ENCODE results near the gene NACC2.

The NACC2 gene

DNA sequence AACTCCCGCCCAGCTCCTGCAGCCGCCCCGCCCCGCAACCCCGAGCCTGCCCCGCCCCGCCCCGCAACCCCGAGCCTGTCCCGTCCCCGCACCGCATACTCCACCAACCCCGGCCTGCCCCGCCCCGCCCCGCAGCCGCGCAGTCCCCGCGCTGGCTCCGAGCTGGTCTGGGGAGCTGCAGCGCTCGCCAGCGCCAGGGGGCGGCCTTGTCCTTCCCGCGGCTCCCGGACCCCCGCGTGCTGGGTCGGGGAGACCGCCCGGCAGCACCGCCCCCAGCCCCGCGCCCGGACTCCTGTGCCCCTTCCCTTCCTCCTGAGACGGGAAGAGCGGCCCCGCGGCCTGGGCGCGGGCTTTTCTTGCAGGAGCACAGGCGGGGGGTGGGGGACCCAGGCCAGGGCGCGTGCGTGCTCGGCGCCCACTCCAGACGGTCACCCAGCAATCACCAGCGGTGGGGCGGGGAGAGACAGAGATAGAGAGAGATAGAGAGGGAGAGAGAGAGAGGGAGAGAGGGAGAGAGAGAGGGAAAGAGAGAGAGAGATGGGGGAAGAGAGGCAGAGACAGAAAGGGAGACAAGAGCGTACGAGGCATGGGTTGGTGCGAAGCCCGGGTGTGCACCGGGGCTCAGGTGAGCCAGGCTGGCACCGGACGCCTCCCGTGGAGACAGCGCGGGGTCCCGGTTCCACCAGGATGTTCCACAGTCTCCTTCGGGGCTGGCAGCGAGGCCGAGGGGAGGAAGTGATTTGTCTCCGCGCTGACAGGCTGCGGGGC, 38.3 kb upstream of the NACC2 start:
- H3K79me2 ChIP-seq, result no peaks in the 10 kb centered on the region
- H3K4me1 ChIP-seq, result no peaks in the 10 kb centered on the region
- H3K36me3 ChIP-seq (ENCODE audit: control insufficient read depth, insufficient read depth, low read length), result no peaks in the 10 kb centered on the region
- TF ChIP-seq, protein P1, sequence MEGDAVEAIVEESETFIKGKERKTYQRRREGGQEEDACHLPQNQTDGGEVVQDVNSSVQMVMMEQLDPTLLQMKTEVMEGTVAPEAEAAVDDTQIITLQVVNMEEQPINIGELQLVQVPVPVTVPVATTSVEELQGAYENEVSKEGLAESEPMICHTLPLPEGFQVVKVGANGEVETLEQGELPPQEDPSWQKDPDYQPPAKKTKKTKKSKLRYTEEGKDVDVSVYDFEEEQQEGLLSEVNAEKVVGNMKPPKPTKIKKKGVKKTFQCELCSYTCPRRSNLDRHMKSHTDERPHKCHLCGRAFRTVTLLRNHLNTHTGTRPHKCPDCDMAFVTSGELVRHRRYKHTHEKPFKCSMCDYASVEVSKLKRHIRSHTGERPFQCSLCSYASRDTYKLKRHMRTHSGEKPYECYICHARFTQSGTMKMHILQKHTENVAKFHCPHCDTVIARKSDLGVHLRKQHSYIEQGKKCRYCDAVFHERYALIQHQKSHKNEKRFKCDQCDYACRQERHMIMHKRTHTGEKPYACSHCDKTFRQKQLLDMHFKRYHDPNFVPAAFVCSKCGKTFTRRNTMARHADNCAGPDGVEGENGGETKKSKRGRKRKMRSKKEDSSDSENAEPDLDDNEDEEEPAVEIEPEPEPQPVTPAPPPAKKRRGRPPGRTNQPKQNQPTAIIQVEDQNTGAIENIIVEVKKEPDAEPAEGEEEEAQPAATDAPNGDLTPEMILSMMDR (IDR thresholded peaks at IDR 0.05), result peak; percentile 21
- H2AFZ ChIP-seq, result no peak overlapping the region
- H3K9me3 ChIP-seq (ENCODE audit: control insufficient read depth, low read length), result no peaks in the 10 kb centered on the region
- H3K27me3 ChIP-seq (ENCODE audit: control insufficient read depth, insufficient read depth, low read length), result peaks cover 4% of the 10 kb centered on the region
- H3K27ac ChIP-seq, result no peak overlapping the region
- peak overlapping the region; percentile 65 for H3K4me2 ChIP-seq (ENCODE audit: low read length)
- H3K4me3 ChIP-seq (ENCODE audit: low read depth, low read length), result no peak overlapping the region
- H3K9ac ChIP-seq, result no peak overlapping the region

DNA sequence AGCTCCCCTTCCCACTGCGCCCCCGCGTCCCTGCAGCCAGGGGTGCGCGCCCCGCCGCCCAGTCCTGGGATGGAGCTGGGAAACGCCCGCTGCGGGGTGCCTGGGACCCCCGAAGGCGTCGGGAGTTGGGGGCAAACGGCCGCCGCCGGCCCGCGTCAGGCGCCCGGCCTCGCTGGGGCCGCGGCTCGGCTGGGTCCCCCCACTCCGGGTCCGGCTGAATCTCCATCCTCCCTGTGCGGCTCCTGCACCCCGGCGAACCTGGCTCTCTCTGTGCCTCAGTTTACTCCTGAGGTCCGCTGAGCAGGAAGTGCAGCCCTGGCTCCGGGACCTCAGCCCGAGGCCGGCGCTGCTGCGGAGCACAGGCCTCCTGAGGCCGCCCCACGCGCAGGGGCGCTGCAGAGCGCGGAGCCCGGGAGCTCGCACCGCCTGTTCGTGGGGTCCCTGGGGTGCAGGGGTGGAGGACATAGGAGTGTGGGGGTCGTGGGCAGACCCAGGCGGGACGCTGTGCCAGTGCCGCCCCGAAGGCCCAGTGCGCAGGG, 37.5 kb upstream of the NACC2 start:
- Histone ChIP-seq H3K27ac (no peak overlapping the region), H3K36me3 (ENCODE audit: control insufficient read depth, insufficient read depth, low read length) (no peaks in the 10 kb centered on the region), H3K27me3 (ENCODE audit: control insufficient read depth, insufficient read depth, low read length) (peaks cover 4% of the 10 kb centered on the region), H3K79me2 (no peaks in the 10 kb centered on the region), H3K9ac (no peak overlapping the region), H3K4me2 (ENCODE audit: low read length) (no peak overlapping the region), H3K9me3 (ENCODE audit: control insufficient read depth, low read length) (no peaks in the 10 kb centered on the region), H3K4me3 (ENCODE audit: low read depth, low read length) (no peak overlapping the region), H3K4me1 (no peaks in the 10 kb centered on the region), H2AFZ (no peak overlapping the region)
- TF ChIP-seq, protein P1 (IDR thresholded peaks at IDR 0.05), result no peak

DNA sequence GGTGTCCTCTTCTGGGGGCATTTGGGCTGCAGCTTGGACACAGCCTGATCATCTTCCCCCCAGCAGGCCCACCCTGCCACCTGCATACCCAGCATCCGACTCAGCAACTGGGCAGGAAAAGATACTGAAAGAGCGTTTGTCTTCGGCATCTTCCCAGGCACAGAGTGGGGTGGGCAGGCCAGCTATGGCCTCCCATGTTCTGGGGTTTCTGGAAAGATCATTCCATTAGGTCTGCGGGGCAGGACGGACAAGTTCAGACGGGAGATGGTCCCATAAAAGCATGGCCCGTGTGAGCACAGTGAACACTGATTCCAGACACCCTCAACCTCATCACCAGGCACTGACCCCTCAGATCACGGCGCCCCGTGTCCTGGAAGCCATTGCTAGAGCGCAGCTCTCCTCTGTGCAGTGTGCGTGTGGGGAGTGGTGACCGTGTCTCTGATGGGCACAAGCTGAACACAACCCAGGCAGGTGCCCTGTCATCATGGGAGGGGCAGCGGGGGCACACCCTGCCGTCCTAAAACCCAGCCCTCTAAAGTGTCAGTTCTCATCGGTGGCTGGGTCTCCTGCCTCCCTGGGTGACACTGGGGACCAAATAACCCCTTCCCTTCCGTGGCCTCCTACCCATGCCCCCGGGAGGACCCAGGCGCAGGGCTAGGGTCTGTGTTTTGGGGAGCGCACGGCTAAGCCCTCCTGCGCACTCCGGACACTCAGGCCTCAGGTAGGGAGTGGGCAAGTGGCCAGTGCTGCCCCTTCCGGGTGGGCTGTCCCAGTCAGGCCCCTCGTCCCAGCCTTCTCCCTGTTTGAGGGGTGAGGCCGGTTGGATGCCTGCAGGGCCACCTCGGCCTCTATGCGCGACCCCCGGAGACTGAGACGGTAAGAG, 36.8 kb upstream of the NACC2 start:
- Histone ChIP-seq H3K27me3 (ENCODE audit: control insufficient read depth, insufficient read depth, low read length) (peaks cover 4% of the 10 kb centered on the region), H3K4me3 (ENCODE audit: low read depth, low read length) (no peak overlapping the region), H3K4me1 (no peaks in the 10 kb centered on the region), H3K79me2 (no peaks in the 10 kb centered on the region), H3K9me3 (ENCODE audit: control insufficient read depth, low read length) (no peaks in the 10 kb centered on the region), H3K36me3 (ENCODE audit: control insufficient read depth, insufficient read depth, low read length) (no peaks in the 10 kb centered on the region), H3K4me2 (ENCODE audit: low read length) (no peak overlapping the region), H2AFZ (no peak overlapping the region), H3K27ac (no peak overlapping the region), H3K9ac (no peak overlapping the region)
- TF ChIP-seq, protein P1 (IDR thresholded peaks at IDR 0.05), result no peak

DNA sequence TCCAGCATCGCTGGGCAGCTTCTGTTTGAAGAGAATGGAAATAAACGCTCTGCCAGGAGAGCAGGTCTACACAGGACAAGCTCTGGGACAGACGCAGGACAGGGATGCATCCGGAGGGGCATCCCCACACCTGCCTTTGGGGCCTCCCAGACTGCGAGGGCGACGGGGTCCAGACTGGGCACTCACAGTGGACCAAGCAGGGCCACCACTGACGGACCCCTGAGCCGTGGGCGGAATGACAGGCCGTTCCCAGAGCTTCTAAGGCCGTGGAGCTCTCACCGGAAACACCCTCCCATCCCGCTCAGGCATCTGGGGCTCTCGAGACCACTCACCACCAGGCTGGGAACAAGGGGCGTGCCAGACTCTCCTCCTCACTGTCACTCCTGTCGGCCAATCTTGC, 34.1 kb upstream of the NACC2 start:
- H3K79me2 ChIP-seq, result no peaks in the 10 kb centered on the region
- no peaks in the 10 kb centered on the region for H3K36me3 ChIP-seq (ENCODE audit: control insufficient read depth, insufficient read depth, low read length)
- no peak overlapping the region for H3K4me3 ChIP-seq (ENCODE audit: low read depth, low read length)
- TF ChIP-seq, protein P1 (IDR thresholded peaks at IDR 0.05), result no peak
- no peak overlapping the region for H3K27ac ChIP-seq
- H3K27me3 ChIP-seq (ENCODE audit: control insufficient read depth, insufficient read depth, low read length), result peaks cover 1% of the 10 kb centered on the region
- H3K4me1 ChIP-seq, result no peaks in the 10 kb centered on the region
- no peak overlapping the region for H3K4me2 ChIP-seq (ENCODE audit: low read length)
- H3K9me3 ChIP-seq (ENCODE audit: control insufficient read depth, low read length), result no peaks in the 10 kb centered on the region
- no peak overlapping the region for H3K9ac ChIP-seq
- H2AFZ ChIP-seq, result no peak overlapping the region

Measured in parathyroid adenoma (tissue), 2 donors.